PFSK-1 (cell line): ENCODE measurements around the gene MYH7.

Experiments used
- FOXP2 ChIP-seq: optimal IDR thresholded peaks from 2 replicates; pipeline ENCODE3; 2011; ENCODE audit warnings: borderline replicate concordance, control low read depth, inconsistent platforms; ENCODE audit not compliant: insufficient read depth; ENCODE audit errors: extremely low read length, extremely low read depth
- SIN3A ChIP-seq: IDR thresholded peaks from 2 replicates; pipeline ENCODE4 v1.6.1; 2012; ENCODE audit warnings: mild to moderate bottlenecking, low read length, moderate library complexity, borderline replicate concordance; ENCODE audit not compliant: insufficient read depth
- TAF1 ChIP-seq: IDR thresholded peaks from 2 replicates; pipeline ENCODE4 v1.6.1; 2012; ENCODE audit warnings: low read length, control low read depth, borderline replicate concordance; ENCODE audit not compliant: insufficient read depth

GRCh38 chr14:23387916-23388882 lies 47.3 kb downstream of the MYH7 start:
- TF ChIP-seq TAF1 (no peak), FOXP2 (no peak), SIN3A (no peak)
